ENCODE measurements around the gene RASD1.

GRCh38 chr17:17520599-17521232 lies 24.5 kb upstream of the RASD1 start:
- TF ChIP-seq, protein P1, sequence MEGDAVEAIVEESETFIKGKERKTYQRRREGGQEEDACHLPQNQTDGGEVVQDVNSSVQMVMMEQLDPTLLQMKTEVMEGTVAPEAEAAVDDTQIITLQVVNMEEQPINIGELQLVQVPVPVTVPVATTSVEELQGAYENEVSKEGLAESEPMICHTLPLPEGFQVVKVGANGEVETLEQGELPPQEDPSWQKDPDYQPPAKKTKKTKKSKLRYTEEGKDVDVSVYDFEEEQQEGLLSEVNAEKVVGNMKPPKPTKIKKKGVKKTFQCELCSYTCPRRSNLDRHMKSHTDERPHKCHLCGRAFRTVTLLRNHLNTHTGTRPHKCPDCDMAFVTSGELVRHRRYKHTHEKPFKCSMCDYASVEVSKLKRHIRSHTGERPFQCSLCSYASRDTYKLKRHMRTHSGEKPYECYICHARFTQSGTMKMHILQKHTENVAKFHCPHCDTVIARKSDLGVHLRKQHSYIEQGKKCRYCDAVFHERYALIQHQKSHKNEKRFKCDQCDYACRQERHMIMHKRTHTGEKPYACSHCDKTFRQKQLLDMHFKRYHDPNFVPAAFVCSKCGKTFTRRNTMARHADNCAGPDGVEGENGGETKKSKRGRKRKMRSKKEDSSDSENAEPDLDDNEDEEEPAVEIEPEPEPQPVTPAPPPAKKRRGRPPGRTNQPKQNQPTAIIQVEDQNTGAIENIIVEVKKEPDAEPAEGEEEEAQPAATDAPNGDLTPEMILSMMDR (conservative IDR thresholded peaks at IDR 0.05) = no peak
- TF ChIP-seq EZH2 (IDR thresholded peaks at IDR 0.05; ENCODE audit: low read depth) = no peak

Data from PC-9 (cell line).